ENCODE results near the gene MAP2K3.

The MAP2K3 gene

DNA sequence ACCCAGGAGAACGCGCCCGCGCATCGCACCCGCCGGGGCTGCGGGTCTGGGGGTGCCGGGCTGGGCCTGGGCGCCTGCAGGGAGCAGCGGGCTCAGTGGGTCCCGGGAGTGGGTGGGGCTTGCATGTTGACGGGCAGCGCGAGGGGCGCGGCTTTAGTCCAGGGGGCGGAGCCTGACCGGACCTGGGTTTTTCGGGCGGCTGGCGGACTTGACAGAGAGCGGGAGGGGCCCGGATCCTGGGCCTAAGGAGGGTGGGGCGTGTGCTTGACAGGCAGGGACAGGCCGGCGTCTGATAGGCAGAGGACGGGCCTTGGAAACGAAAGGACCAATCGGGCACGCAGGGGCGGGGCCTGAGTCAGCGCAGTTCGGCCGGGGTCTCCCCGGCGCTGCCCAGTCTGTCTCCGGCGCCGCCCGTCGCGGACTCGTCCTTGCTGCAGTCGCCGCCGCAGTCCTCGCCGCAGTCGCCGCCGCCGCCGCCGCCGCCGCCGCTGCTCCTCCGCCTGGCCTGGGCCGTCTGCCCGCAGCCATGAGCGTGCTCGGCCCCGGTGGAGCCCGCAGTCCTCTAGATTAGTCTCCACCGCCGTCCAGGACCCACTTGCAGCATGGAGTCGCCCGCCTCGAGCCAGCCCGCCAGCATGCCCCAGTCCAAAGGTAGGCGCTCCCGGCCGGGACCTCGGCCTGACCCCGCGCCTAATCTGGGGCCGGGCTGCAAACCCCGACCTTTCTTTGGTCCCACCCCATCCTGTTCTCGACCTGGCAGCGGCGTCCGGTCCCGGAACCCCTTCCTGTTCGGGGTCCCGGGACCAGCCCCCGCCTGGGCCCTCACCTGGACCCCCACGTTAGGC, at the start of gene MAP2K3:
Gene MAP2K3, plus strand, starts transcription at position 393 of the 845 bp plus-strand sequence. Its CDS starts 210 bp downstream, at position 603.
- DNase-seq (ENCODE audit: low read depth), result peak; percentile 91

GRCh38 chr17:21235921-21236320, 48.6 kb upstream of the MAP2K3 start:
- no peak for DNase-seq (ENCODE audit: low read depth)

- DNase-seq (ENCODE audit: low read depth), result no peak
Observed at GRCh38 chr17:21239680-21240368, 44.7 kb upstream of the MAP2K3 start.

DNA sequence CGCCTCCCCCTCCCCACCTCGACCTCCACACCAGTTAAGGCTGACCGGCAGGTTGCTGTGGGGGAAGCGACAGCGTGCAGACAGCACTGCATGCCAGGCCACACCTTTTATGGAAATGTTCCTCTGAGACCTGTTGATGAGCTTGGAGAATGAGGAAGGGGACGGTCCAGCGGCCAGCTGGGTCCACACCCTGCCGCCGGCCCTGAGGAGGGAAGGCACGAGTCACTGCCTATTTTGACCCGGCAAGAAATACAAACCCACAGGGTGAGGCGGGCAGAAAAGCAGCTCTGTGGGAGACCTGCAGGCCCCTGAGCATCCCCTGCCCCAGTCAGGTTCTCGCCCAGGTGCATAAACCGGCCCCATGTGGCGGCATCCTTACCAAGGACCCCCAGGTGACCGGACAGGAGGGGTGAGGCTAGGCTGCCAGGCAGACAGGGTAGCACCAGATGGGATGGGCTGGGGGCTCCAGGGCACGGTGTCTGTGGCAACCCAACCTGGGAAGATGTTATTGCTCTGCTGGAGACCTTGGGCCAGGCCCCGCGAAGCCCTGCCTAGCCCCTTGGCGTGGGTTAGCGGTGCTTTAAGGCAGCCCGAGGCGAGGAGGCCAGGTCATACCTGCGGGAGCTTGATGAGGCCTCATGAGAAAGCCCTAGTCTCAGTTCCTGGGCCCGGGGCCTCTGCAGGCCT, 44.0 kb upstream of the MAP2K3 start:
- DNase-seq (ENCODE audit: low read depth), result no peak

DNA sequence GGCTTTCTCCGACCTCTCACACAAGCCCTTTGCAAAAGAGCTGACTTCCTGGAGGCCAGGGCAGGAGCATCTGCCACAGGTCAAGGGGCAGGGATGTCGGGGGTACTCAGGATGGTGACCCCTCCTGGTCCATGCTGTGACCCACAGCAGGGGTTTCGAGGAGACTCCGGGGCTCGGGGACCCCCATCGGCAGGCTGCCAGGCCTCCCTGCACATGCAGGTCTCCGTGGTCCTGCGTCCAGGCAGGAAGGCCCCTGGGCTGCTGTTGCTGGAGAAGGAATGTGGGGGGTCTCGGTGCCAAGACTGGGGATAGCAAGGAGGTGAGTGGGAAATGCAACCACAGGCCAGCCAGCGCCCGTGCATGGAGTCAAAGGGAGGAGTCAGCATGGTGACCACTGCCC, 42.9 kb upstream of the MAP2K3 start:
- no peak for DNase-seq (ENCODE audit: low read depth)

DNA sequence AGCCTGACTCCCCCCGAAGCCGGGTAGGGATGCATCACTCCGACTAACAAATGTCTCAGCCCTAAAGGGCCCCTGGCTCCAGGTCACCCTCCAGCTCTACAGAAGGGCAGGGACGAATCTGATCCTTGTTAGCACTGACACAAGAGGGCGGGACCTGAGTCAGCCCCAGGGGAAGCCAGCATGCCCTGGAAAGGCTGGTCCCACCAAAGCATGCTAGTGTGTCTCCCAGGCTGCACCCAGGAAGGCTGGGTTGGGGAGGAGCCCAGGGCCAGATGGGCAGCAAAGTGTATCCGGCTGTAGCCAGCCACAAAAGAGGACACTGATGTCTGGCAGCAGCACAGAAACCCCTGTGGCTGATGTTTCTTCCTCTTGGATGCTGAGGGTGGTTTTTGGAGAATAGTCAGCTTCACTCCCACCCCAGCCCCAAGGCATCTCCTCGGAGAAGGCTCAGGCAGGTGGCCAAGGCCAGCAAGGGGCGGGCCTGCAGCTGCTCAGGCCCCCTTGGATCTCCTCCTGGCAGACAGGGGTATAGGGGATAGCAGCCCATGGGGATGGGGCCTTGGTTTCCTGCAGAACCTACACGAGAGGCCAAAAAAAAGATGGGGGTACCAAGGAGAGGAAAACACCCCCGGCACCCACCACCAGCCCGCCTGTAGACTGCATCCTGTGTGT, 42.3 kb upstream of the MAP2K3 start:
- DNase-seq (ENCODE audit: low read depth), result no peak

DNA sequence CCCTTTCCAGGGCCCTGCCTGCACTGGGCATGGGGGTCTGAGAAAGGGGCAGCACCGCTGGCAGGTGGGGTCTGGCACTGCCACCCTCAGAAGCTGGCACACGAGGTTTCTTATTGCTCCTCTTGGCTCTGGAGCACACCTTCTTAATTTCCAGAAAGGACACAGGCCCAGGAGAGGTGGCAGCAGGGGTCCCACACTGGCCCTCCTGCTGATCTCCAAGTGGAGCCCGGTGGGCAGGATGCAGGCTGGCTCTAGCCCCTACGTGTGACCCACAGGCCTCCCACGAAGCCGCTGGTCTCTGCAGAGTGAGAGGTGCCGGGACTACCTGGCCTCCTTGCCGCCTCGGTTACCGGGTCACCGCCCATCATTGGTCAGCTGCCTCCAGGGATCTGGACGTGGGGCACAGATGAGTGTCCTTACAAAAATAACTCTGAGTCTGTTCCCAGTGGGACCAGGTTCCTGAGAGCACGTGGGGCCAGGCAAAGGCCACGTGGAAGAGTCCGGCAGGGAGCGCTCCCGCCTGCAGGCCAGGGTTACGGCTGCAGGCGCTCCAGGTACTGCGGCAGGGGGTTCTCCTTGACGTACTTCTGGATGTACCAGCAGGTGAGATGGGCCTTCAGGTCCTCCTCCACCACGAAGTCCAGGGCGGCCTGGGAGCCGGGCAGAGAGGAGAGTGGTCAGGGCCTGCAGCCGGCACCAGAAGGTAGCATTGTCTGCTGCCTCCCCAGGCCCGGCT, 41.6 kb upstream of the MAP2K3 start:
- no peak for DNase-seq (ENCODE audit: low read depth)

DNA sequence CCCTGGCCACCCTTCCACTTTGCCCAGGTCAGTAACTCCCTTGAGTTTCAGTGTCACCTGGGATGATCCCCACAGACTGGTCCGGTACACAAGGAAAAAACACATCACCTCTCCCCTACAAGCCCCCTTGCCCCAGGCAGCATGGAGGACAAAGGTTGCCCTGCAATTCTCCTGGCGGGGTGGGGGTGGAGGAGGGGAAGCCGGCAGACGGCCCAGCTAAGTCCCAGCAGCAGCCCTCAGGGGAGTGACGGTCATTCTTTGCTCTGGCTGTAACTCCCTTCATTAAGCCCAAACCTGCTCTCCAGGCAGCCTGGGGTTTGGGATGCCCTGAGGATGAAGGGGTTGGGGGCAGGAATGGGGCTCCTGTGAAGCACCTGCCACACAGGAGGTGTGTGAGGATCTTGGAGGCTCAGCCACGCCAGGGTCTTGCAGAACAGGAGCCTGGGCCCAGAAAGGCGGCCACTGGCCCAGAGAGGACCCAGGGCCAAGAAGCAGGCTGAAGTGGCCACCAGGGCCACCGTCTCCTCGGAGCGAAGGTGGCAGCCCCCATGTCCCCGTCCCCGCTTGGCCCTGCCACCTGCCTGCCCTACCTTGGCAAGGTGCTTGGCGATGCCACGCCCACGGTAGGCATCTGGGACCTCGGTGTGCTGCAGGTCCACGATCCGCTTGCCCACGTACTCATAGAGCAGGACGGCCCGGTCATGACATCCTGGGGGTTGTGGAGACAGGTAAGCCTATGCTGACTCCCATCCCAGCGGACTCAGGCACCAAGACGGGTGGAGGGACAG, 40.8 kb upstream of the MAP2K3 start:
- no peak for DNase-seq (ENCODE audit: low read depth)

- no peak for DNase-seq (ENCODE audit: low read depth)
Observed at GRCh38 chr17:21245639-21246084, 38.8 kb upstream of the MAP2K3 start.

GRCh38 chr17:21246698-21247097, 37.8 kb upstream of the MAP2K3 start:
- no peak for DNase-seq (ENCODE audit: low read depth)

GRCh38 chr17:21247552-21248258, 36.8 kb upstream of the MAP2K3 start:
- DNase-seq (ENCODE audit: low read depth), result no peak

DNA sequence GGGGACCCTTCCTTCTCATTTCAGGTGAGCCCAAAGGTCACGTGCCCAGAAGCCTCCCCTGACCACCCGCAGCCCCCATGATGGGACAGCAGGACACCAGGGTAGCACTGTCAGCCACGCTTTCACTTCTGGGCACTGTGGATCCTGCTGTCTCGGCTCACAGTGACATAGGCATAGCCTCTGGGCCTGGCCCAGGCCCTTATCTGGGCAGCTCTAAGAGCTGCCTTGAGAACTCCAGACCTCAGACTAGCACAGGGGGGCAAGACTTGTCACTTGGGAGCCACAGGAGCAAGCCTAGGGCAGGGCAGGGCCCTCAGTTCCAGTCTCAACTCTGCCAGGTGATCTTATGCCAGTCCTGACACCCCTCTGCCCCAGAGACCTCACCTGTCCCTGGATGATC, 36.0 kb upstream of the MAP2K3 start:
- no peak for DNase-seq (ENCODE audit: low read depth)

DNA sequence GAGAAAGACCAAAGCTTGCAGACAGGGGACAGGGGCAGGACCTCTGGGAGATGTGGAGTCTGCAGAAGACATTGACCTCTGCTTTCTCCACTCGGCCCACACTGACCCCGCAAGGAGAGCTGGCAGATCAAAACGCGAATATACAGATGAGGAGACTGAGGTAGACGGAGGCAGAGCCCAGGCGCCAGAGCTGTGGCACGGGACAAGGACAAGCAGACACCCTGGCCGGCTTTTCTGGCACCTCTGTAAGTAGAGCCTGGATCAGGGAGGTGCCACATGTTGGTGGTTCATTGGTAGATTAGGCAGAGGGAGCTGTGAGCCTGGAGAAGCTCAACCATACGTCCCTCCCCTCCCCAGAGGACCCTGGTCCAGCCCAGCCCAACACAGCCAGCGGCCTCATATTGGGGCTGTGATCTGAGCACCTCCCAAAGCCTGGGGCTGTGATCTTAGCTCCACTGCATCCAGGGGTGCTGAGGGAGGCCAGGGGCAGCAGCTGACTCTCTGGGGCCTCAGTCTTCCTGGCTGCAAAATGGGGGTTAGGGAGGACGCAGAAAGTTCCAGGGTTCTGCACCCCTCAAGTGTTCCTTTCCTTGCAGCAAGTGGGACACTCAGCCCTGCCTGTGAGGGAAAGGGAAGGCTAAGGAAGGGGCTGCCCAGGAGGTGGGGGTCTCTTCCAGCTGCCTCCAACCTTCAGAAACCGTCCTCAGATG, 35.3 kb upstream of the MAP2K3 start:
- DNase-seq (ENCODE audit: low read depth), result no peak

DNA sequence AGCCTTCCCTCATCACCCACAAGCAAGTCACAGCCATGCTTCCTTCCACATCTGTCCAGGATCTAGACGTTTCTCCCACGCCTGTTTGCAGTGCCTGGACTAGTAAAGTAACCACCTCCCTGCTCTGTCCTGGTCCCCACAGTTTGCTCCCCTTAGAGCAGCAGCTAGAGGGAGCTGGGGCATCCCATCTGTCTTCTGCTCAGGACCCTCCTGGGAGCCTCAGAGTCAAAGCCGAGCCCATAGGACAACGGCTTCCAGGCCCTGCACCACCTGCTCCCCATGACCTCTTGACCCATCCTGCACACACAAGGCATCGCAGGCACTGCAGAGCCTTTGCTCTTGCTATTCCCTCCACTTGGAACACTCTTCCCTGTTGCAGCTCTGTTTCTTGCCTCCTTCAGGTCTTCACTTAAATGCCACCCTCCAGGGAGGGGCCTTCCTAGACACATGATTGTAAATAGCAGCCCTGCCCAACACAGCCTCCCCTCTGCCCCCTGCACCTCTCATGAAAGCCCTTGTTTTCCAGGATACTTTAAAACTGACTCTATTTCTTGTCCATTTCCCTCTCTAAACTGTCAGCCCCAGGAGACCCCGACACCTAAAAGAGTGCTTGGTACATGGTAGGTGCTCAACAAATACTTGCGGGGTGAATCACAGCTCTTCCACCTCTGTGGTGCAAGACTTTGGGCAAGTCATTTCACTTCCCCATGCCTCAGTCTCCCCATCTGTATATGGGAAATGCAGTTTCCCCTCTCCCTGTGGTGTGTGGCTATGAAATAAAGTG, 34.4 kb upstream of the MAP2K3 start:
- no peak for DNase-seq (ENCODE audit: low read depth)

- no peak for DNase-seq (ENCODE audit: low read depth)
Observed at GRCh38 chr17:21250854-21251253, 33.7 kb upstream of the MAP2K3 start.

DNA sequence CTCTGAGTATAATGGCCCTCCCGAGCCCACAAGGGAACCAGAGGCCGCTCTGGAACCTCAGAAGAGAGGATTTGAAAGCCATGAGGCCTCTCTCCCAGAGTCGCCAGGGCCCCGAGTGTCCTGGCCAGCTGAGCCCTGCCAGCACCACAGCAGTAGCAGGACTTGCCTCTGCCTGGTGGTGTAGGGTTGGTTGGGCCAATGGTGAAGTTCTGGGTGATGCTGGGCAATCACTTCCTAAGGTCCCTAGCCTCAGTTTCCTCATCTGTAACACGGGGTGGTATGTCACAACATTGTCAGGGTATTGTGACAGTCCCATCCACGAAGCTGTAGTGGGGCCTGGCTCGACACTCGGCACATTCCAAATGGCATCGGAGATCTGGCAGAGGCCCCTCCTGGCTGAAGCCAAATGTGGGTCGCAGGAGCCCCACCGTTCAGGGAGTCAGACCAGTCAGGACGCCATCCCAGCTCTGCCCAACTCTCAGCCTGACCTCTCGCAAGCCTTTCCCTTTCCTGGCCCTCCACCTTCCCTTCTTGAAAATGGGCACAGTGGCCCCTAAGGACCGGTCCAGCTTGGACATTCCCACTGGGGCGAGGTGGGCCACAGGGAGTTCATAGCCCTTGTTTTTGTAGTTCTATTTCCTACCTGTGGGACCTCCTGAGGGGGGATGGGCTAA, 33.0 kb upstream of the MAP2K3 start:
- no peak for DNase-seq (ENCODE audit: low read depth)

DNA sequence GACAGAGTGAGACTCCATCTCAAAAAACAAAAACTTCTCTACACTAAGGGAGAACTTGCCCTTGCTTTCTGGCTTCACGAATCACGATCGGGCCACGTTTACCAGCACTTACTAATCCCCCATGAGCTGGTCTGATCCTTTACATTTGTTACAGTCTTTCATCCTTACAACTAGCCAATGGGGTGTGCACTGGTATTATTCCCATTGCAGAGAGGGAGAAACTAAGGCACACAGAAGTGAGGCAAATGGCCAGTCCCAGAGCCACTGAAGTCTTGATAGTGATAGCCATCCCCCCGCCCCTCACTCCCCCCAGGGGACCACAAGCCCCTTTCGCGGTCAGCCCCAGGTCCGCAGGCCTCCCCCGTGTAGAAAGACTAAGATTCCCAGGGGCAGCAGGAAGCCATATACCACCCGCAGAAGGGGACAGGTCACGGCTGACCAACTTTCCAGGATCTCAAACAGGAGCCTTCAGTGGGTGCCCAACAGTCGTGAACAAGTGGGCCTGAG, 32.2 kb upstream of the MAP2K3 start:
- no peak for DNase-seq (ENCODE audit: low read depth)
